Measurements from ENCODE around the gene MICAL2.

GRCh38 chr11:12185914-12186313 is 75.5 kb downstream of the MICAL2 start:
- TF ChIP-seq CTCF (conservative IDR thresholded peaks at IDR 0.05; ENCODE audit: low read length): no peak
- TF ChIP-seq EZH2phosphoT487 (IDR thresholded peaks at IDR 0.05; ENCODE audit: borderline replicate concordance, low read depth, low read length): no peak

Measured in OCI-LY7 (cell line).